CD14-positive monocyte (primary cell): ENCODE results near the gene ARHGAP10. TPM values are rescaled to one million over a fixed set of nuclear protein-coding genes. Genes with fewer than 3 reads are reported as not detected.

ENCODE experiments used
- DNase-seq, 3 donors: peaks; one replicate each; pipeline ENCODE4 v3.0.0-alpha.2; 2011 to 2022
- H2AFZ ChIP-seq: 2 replicates; pipeline ENCODE4 v1.6.0; 2012; ENCODE audit warnings: mild to moderate bottlenecking, low read depth, low read length, inconsistent platforms; ENCODE audit not compliant: insufficient read depth, poor library complexity, severe bottlenecking
- H3K27ac ChIP-seq, 2 donors: 1 replicate in 1 of 2; 2 replicates in 1 of 2; pipeline ENCODE4 v1.5.1; 2012 to 2013; ENCODE audit warnings: low read length in 2 of 2, control low read depth in 1 of 2, inconsistent platforms in 1 of 2, low read depth in 1 of 2, mild to moderate bottlenecking in 1 of 2
- H3K27me3 ChIP-seq, 2 donors: one replicate each; pipeline versions ENCODE4 v1.6.0 to v1.6.1; 2011 to 2013; ENCODE audit warnings: low read length in 2 of 2; ENCODE audit not compliant: control insufficient read depth in 2 of 2, insufficient read depth in 2 of 2
- H3K36me3 ChIP-seq, 2 donors: replicated peaks in 1 of 2; 1 replicate in 1 of 2; 2 replicates in 1 of 2; pipeline versions ENCODE4 v1.5.1 to v1.6.1; 2012 to 2013; ENCODE audit warnings: low read length in 2 of 2, control low read depth in 1 of 2, inconsistent platforms in 1 of 2, mild to moderate bottlenecking in 1 of 2; ENCODE audit not compliant: insufficient read depth in 2 of 2, control insufficient read depth in 1 of 2
- H3K4me1 ChIP-seq, 2 donors: 1 replicate in 1 of 2; 2 replicates in 1 of 2; pipeline versions ENCODE4 v1.5.1 to v1.6.1; 2012 to 2013; ENCODE audit warnings: low read length in 2 of 2, control low read depth in 1 of 2, inconsistent platforms in 1 of 2, mild to moderate bottlenecking in 1 of 2, moderate library complexity in 1 of 2; ENCODE audit not compliant: insufficient read depth in 2 of 2, control insufficient read depth in 1 of 2
- H3K4me2 ChIP-seq: replicated peaks from 2 replicates; pipeline ENCODE3; 2012; ENCODE audit warnings: low read length, moderate library complexity, mild to moderate bottlenecking; ENCODE audit not compliant: poor library complexity, severe bottlenecking; ENCODE audit errors: extremely low read depth
- H3K4me3 ChIP-seq, 3 experiments: fragments of 200-600 bp in 1 of 3; sonication (generic) in 1 of 3; replicated peaks in 1 of 3; 1 replicate in 2 of 3; 2 replicates in 1 of 3; pipeline ENCODE4 v1.5.1; 2011 to 2013; ENCODE audit warnings: low read length in 3 of 3, mild to moderate bottlenecking in 3 of 3, control low read depth in 2 of 3, low read depth in 2 of 3, inconsistent platforms in 1 of 3, moderate library complexity in 1 of 3
- H3K79me2 ChIP-seq: 2 replicates; pipeline ENCODE4 v1.6.0; 2012; ENCODE audit warnings: mild to moderate bottlenecking, control low read depth, inconsistent platforms, low read length, moderate library complexity; ENCODE audit not compliant: insufficient read depth
- H3K9ac ChIP-seq: 2 replicates; pipeline ENCODE4 v1.6.0; 2017; ENCODE audit warnings: low read length, mild to moderate bottlenecking; ENCODE audit not compliant: insufficient read depth, poor library complexity, severe bottlenecking
- H3K9me3 ChIP-seq, 2 donors: replicated peaks in 1 of 2; 1 replicate in 1 of 2; 2 replicates in 1 of 2; pipeline versions ENCODE4 v1.5.1 to v1.6.1; 2012 to 2013; ENCODE audit warnings: low read length in 2 of 2, control low read depth in 1 of 2; ENCODE audit not compliant: control insufficient read depth in 1 of 2, insufficient read depth in 1 of 2
- H4K20me1 ChIP-seq: 2 replicates; pipeline ENCODE4 v1.6.0; 2012; ENCODE audit warnings: mild to moderate bottlenecking, low read length, control low read depth, moderate library complexity; ENCODE audit not compliant: insufficient read depth
- H3K27ac Mint-ChIP-seq, 7 donors: one replicate each; pipeline ENCODE4 v1.8.0; 2020; ENCODE audit warnings: mild to moderate bottlenecking in 7 of 7, mixed read lengths in 7 of 7, moderate library complexity in 6 of 7, inconsistent platforms in 2 of 7
- H3K27me3 Mint-ChIP-seq, 3 donors: one replicate each; pipeline ENCODE4 v1.8.0; 2021 to 2022; ENCODE audit warnings: low read depth in 3 of 3, mild to moderate bottlenecking in 3 of 3, mixed read lengths in 3 of 3, moderate library complexity in 3 of 3, inconsistent platforms in 1 of 3
- H3K36me3 Mint-ChIP-seq, 2 donors: one replicate each; pipeline ENCODE4 v1.8.0; 2020; ENCODE audit warnings: mixed read lengths in 2 of 2, inconsistent platforms in 1 of 2, mild to moderate bottlenecking in 1 of 2
- H3K4me1 Mint-ChIP-seq: one replicate; pipeline ENCODE4 v1.8.0; 2020; ENCODE audit warnings: mild to moderate bottlenecking, mixed read lengths
- H3K4me3 Mint-ChIP-seq, 2 donors: one replicate each; pipeline ENCODE4 v1.8.0; 2020; ENCODE audit warnings: mild to moderate bottlenecking in 2 of 2, mixed read lengths in 2 of 2, moderate library complexity in 1 of 2
- H3K9me3 Mint-ChIP-seq, 7 donors: one replicate each; pipeline ENCODE4 v1.8.0; 2020 to 2022; ENCODE audit warnings: mixed read lengths in 7 of 7, mild to moderate bottlenecking in 6 of 7, moderate library complexity in 6 of 7, inconsistent platforms in 2 of 7
- CTCF ChIP-seq: fragments of 200-600 bp; IDR thresholded peaks from one replicate; pipeline ENCODE4 v1.8.0; 2022; ENCODE audit warnings: antibody characterized with exemption, mild to moderate bottlenecking
- WGBS: methylation state at CpG from one replicate; pipeline ENCODE4 v1.1.5; 2013; ENCODE audit warnings: missing lambda C conversion rate; ENCODE audit not compliant: insufficient coverage; 5-methylcytosine and 5-hydroxymethylcytosine counted together
- intact Hi-C, 2 donors: fragments of 100-400 bp; cut with micrococcal nuclease; formaldehyde crosslinking; loops; one replicate each; pipeline versions ENCODE4 v1.15.0 to v1.15.1; 2023
- polyA plus RNA-seq, 3 donors: library from polyadenylated mRNA; depleted of rRNA in 1 of 3; unstranded in 2 of 3; stranded (reverse) in 1 of 3; fragments of 300-500 nt in 2 of 3; fragments of >200 nt in 1 of 3; fragmentation: Illumina TruSeq in 2 of 3; gene quantifications; 1 replicate in 2 of 3; 2 replicates in 1 of 3; pipeline ENCODE4 v1.2.3, GENCODE V29; 2012 to 2021

ARHGAP10 gene
- polyA plus RNA-seq, 3 donors = 1.7 to 4.3 (median 3.0) TPM

GRCh38 chr4:147723326-147723725 is 8.6 kb upstream of the ARHGAP10 start:
- H4K20me1 ChIP-seq = no peaks in the 10 kb centered on the region
- no peaks in the 10 kb centered on the region for H3K79me2 ChIP-seq
- TF ChIP-seq CTCF = no peak
- peaks cover 2 to 5% (median 4%) of the 10 kb centered on the region in 3 donors for H3K27me3 Mint-ChIP-seq
- H3K9me3 Mint-ChIP-seq = peaks cover 0 to 2% (median 0%) of the 10 kb centered on the region in 7 donors
- no peak overlapping the region for H3K9ac ChIP-seq
- H3K4me2 ChIP-seq = no peak overlapping the region
- no peak for DNase-seq
- no peaks in the 10 kb centered on the region for H3K4me1 Mint-ChIP-seq
- H3K4me3 ChIP-seq = no peak overlapping the region
- no peaks in the 10 kb centered on the region for H3K9me3 ChIP-seq
- no peak overlapping the region for H3K27ac ChIP-seq
- peak overlapping the region in 1 of 2 donors; percentile 11 for H3K4me3 Mint-ChIP-seq
- H3K36me3 Mint-ChIP-seq = no peaks in the 10 kb centered on the region
- H2AFZ ChIP-seq = no peak overlapping the region
- intact Hi-C loops = no loop called here
- H3K27ac Mint-ChIP-seq = no peak overlapping the region
- H3K27me3 ChIP-seq = no peaks in the 10 kb centered on the region
- no peaks in the 10 kb centered on the region for H3K36me3 ChIP-seq
- no peaks in the 10 kb centered on the region for H3K4me1 ChIP-seq
- WGBS = no CpG with 5 or more reads among the region's 5 CpGs

- no peak overlapping the region for H3K4me3 Mint-ChIP-seq
- H2AFZ ChIP-seq = no peak overlapping the region
- H3K27me3 Mint-ChIP-seq = peaks cover 3 to 5% (median 4%) of the 10 kb centered on the region in 3 donors
- no peaks in the 10 kb centered on the region for H4K20me1 ChIP-seq
- H3K36me3 Mint-ChIP-seq = no peaks in the 10 kb centered on the region
- intact Hi-C loops = no loop called here
- no peak overlapping the region for H3K9ac ChIP-seq
- H3K27me3 ChIP-seq = no peaks in the 10 kb centered on the region
- no peaks in the 10 kb centered on the region for H3K4me1 Mint-ChIP-seq
- no peaks in the 10 kb centered on the region for H3K79me2 ChIP-seq
- WGBS = 90% methylated on average over 5 of the region's 13 CpGs
- no peak overlapping the region for H3K27ac ChIP-seq
- H3K36me3 ChIP-seq = no peaks in the 10 kb centered on the region
- no peak overlapping the region for H3K4me2 ChIP-seq
- DNase-seq = no peak
- H3K9me3 Mint-ChIP-seq = peaks cover 0 to 2% (median 0%) of the 10 kb centered on the region in 7 donors
- no peaks in the 10 kb centered on the region for H3K9me3 ChIP-seq
- H3K4me3 ChIP-seq = no peak overlapping the region
- no peak overlapping the region for H3K27ac Mint-ChIP-seq
- TF ChIP-seq CTCF = no peak
- H3K4me1 ChIP-seq = no peaks in the 10 kb centered on the region
Measured at GRCh38 chr4:147724468-147725201, 7.3 kb upstream of the ARHGAP10 start.
